Measurements from ENCODE around the gene TRH. TPM values are rescaled to one million over a fixed set of nuclear protein-coding genes. Genes with fewer than 3 reads are reported as not detected.

TRH gene
- total and polyA plus RNA-seq, 2 of the 8 experiments (the other 6 are each of a cell fraction or from before 2014, with no cell fraction given) = not detected

- Histone ChIP-seq H2BK120ac (replicated peaks; ENCODE audit: low read depth, low read length) (no peak overlapping the region), H3K4me3 (ENCODE audit: extremely low read depth in 1 of 4, insufficient read depth in 2 of 4, low read depth in 3 of 4, low read length in 4 of 4) (no peak overlapping the region), H2BK20ac (ENCODE audit: low read length) (no peak overlapping the region), H4K8ac (ENCODE audit: extremely low read depth, insufficient read depth, low read length) (no peak overlapping the region), H3K18ac (ENCODE audit: extremely low read depth, low read length) (no peak overlapping the region), H3K4ac (replicated peaks; ENCODE audit: insufficient read length, low read depth, low read length) (no peak overlapping the region), H3K23me2 (ENCODE audit: low read depth, low read length) (no peaks in the 10 kb centered on the region; the same call in 1 of the 2 replicates), H3K56ac (replicated peaks; ENCODE audit: insufficient read length, low read depth, low read length) (no peak overlapping the region), H3K9me3 (ENCODE audit: insufficient read depth in 2 of 2, low read depth in 1 of 2, low read length in 1 of 2) (no peaks in the 10 kb centered on the region), H4K91ac (replicated peaks; ENCODE audit: insufficient read length, low read length) (no peak overlapping the region), H3K79me2 (ENCODE audit: control insufficient read depth in 1 of 2, insufficient read depth in 2 of 2, low read length in 2 of 2) (no peaks in the 10 kb centered on the region), H2BK12ac (ENCODE audit: low read depth, low read length) (no peak overlapping the region), H4K20me1 (replicated peaks in 1 of 2; ENCODE audit: control insufficient read depth in 1 of 2, insufficient read depth in 2 of 2, low read length in 2 of 2) (peaks cover 3 to 17% of the 10 kb centered on the region in 2 experiments), H3K27ac (ENCODE audit: low read depth, low read length) (no peak overlapping the region), H3K14ac (ENCODE audit: insufficient read length) (no peak overlapping the region), H3K36me3 (ENCODE audit: control insufficient read depth in 2 of 4, insufficient read depth in 4 of 4, low read length in 3 of 4) (no peaks in the 10 kb centered on the region), H2BK15ac (ENCODE audit: low read length) (no peak overlapping the region), H3K79me1 (ENCODE audit: low read depth, low read length) (no peaks in the 10 kb centered on the region), H2AFZ (ENCODE audit: low read length) (no peak overlapping the region), H3K27me3 (replicated peaks in 1 of 4; ENCODE audit: control insufficient read depth in 3 of 4, extremely low read depth in 1 of 4, insufficient read depth in 3 of 4, low read length in 3 of 4) (peaks cover 27 to 67% (median 62%) of the 10 kb centered on the region in 4 experiments), H3K4me1 (replicated peaks in 1 of 4; ENCODE audit: control insufficient read depth in 3 of 4, insufficient read depth in 4 of 4, low read length in 3 of 4) (peaks cover 0 to 12% (median 8%) of the 10 kb centered on the region in 4 experiments; a peak in 4 of 7 replicates), H2BK5ac (ENCODE audit: low read depth, low read length) (no peak overlapping the region), H4K5ac (ENCODE audit: insufficient read length, low read depth, low read length) (no peak overlapping the region), H3K9ac (replicated peaks in 1 of 4; ENCODE audit: extremely low read depth in 1 of 4, low read depth in 3 of 4, low read length in 3 of 4) (no peak overlapping the region), H2AK5ac (ENCODE audit: low read depth, low read length) (no peak overlapping the region), H3K23ac (ENCODE audit: insufficient read length) (no peak overlapping the region), H3K4me2 (ENCODE audit: insufficient read depth in 1 of 2, low read depth in 2 of 2, low read length in 2 of 2) (no peak overlapping the region)
- FAIRE-seq (no peak), DNase-seq (ENCODE audit: low read depth in 1 of 2, low spot score in 2 of 2) (no peak)
- ChIA-PET CTCF (ENCODE audit: partially characterized antibody) (interaction anchor here (0.6 to 5.7 kb wide), 5 partner anchors 15 to 584 kb away, joined by 3 to 34 read pairs (median 3); no protein-coding TSS in a partner anchor), POLR2A (ENCODE audit: partially characterized antibody) (no interaction called here)
- WGBS, 2 experiments (ENCODE audit: extremely low coverage in 1 of 2, insufficient coverage in 1 of 2, insufficient read length in 1 of 2, insufficient replicate concordance in 2 of 2, low coverage in 1 of 2, low lambda C conversion rate in 2 of 2, missing lambda C conversion rate in 1 of 2) = 64% methylated on average over 5 of the region's 5 CpGs; no CpG with 5 or more reads in 1 of the 2 experiments
- TF ChIP-seq PHF8 (conservative IDR thresholded peaks at IDR 0.05; ENCODE audit: low read depth, low read length) = no peak
- TF ChIP-seq SP4 (IDR thresholded peaks at IDR 0.05; ENCODE audit: low read length) = no peak
- no peak for TF ChIP-seq GTF2F1 (IDR thresholded peaks at IDR 0.05; ENCODE audit: borderline replicate concordance, low read depth, low read length)
- no peak for TF ChIP-seq SAP30 (IDR thresholded peaks at IDR 0.05; ENCODE audit: insufficient read depth, insufficient replicate concordance, low read length)
- no peak for TF ChIP-seq JUND (IDR thresholded peaks at IDR 0.05; ENCODE audit: low read length)
- TF ChIP-seq SUZ12 (IDR thresholded peaks at IDR 0.05; ENCODE audit: low read length) = no peak
- no peak for TF ChIP-seq TEAD4 (IDR thresholded peaks at IDR 0.05; ENCODE audit: low read depth, low read length)
- TF ChIP-seq RFX5 (IDR thresholded peaks at IDR 0.05; ENCODE audit: borderline replicate concordance, low read depth, low read length) = no peak
- no peak for TF ChIP-seq SP1 (IDR thresholded peaks at IDR 0.05; ENCODE audit: low read depth, low read length)
- no peak for TF ChIP-seq RAD21 (IDR thresholded peaks at IDR 0.05 in 1 of 2, conservative IDR thresholded peaks at IDR 0.05 in 1 of 2; ENCODE audit: low read depth in 2 of 2, low read length in 2 of 2)
- no peak for TF ChIP-seq TCF12 (IDR thresholded peaks at IDR 0.05; ENCODE audit: low read depth, low read length)
- TF ChIP-seq CBX8 (IDR thresholded peaks at IDR 0.05; ENCODE audit: borderline replicate concordance, low read depth, low read length) = no peak
- TF ChIP-seq JUN (IDR thresholded peaks at IDR 0.05; ENCODE audit: low read depth, low read length) = no peak
- TF ChIP-seq POLR2A (IDR thresholded peaks at IDR 0.05; ENCODE audit: control extremely low read depth in 1 of 2, low read depth in 2 of 2, low read length in 2 of 2) = no peak
- no peak for TF ChIP-seq CTBP2 (IDR thresholded peaks at IDR 0.05; ENCODE audit: borderline replicate concordance, insufficient read depth, insufficient read length, low read length)
Measured at GRCh38 chr3:129967761-129968160, 6.8 kb upstream of the TRH start.

All from H1 (cell line).